NB4 (cell line): ENCODE data around the gene SDC3.

Experiments
- CTCF ChIP-seq: IDR thresholded peaks from one replicate; pipeline ENCODE4 v1.5.1; 2012; ENCODE audit warnings: low read depth, low read length
- MAX ChIP-seq: IDR thresholded peaks from 2 replicates; pipeline ENCODE4 v1.6.1; 2011; ENCODE audit warnings: low read depth, low read length
- MYC ChIP-seq: IDR thresholded peaks from 2 replicates; pipeline ENCODE4 v1.6.1; 2011; ENCODE audit warnings: low read depth, low read length
- POLR2A ChIP-seq: IDR thresholded peaks from 2 replicates; pipeline ENCODE4 v1.6.1; 2011; ENCODE audit warnings: mild to moderate bottlenecking; ENCODE audit not compliant: insufficient read length; ENCODE audit errors: extremely low read depth

- TF ChIP-seq CTCF, result no peak
- no peak for TF ChIP-seq POLR2A
- no peak for TF ChIP-seq MAX
- TF ChIP-seq MYC, result no peak
Observed at GRCh38 chr1:30885570-30886522, 22.7 kb downstream of the SDC3 start.
